DND-41 (cell line): ENCODE results near the gene ITM2C.

ENCODE experiments used
- EZH2 ChIP-seq: IDR thresholded peaks from 3 replicates; pipeline ENCODE4 v1.6.1; 2012; ENCODE audit warnings: borderline replicate concordance, low read depth, mild to moderate bottlenecking, moderate library complexity, low read length, inconsistent platforms; ENCODE audit not compliant: severe bottlenecking
- TF ChIP-seq, protein P1 (sequence below): IDR thresholded peaks from 2 replicates; pipeline ENCODE4 v1.5.1; 2012; ENCODE audit warnings: borderline replicate concordance, low read length, moderate library complexity, mild to moderate bottlenecking; ENCODE audit not compliant: poor library complexity, severe bottlenecking; ENCODE audit errors: extremely low read depth

DNA sequence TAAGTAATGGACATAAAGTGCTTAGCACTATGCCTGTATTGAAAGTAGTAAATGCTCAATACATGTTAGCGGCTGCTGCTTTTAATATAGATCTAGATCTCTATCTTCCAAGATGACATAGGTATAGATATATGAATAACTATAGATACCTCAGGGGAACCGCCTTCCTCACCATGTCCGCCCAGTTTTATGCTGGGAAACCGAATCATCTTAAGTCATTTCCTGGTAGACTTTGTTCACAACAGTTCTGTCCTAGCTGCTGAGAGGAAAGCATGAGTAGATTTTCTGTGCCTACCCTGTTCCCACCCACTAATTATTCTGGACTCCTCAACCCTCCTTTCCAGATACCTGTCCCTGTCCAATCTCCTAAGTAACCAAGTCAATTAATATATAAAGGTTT is 21.6 kb upstream of the ITM2C start:
- TF ChIP-seq, protein P1, sequence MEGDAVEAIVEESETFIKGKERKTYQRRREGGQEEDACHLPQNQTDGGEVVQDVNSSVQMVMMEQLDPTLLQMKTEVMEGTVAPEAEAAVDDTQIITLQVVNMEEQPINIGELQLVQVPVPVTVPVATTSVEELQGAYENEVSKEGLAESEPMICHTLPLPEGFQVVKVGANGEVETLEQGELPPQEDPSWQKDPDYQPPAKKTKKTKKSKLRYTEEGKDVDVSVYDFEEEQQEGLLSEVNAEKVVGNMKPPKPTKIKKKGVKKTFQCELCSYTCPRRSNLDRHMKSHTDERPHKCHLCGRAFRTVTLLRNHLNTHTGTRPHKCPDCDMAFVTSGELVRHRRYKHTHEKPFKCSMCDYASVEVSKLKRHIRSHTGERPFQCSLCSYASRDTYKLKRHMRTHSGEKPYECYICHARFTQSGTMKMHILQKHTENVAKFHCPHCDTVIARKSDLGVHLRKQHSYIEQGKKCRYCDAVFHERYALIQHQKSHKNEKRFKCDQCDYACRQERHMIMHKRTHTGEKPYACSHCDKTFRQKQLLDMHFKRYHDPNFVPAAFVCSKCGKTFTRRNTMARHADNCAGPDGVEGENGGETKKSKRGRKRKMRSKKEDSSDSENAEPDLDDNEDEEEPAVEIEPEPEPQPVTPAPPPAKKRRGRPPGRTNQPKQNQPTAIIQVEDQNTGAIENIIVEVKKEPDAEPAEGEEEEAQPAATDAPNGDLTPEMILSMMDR: no peak
- TF ChIP-seq EZH2: no peak
